ENCODE measurements around the gene CLCNKA. TPM values are rescaled to one million over a fixed set of nuclear protein-coding genes. Genes with fewer than 3 reads are reported as not detected.
"Not testable (repeated sequence)": the region's sequence is repeated elsewhere in the genome, so short reads cannot be mapped to it uniquely, and the experiment has no call there.

Gene CLCNKA
- total RNA-seq, 1 donor: not detected

DNA sequence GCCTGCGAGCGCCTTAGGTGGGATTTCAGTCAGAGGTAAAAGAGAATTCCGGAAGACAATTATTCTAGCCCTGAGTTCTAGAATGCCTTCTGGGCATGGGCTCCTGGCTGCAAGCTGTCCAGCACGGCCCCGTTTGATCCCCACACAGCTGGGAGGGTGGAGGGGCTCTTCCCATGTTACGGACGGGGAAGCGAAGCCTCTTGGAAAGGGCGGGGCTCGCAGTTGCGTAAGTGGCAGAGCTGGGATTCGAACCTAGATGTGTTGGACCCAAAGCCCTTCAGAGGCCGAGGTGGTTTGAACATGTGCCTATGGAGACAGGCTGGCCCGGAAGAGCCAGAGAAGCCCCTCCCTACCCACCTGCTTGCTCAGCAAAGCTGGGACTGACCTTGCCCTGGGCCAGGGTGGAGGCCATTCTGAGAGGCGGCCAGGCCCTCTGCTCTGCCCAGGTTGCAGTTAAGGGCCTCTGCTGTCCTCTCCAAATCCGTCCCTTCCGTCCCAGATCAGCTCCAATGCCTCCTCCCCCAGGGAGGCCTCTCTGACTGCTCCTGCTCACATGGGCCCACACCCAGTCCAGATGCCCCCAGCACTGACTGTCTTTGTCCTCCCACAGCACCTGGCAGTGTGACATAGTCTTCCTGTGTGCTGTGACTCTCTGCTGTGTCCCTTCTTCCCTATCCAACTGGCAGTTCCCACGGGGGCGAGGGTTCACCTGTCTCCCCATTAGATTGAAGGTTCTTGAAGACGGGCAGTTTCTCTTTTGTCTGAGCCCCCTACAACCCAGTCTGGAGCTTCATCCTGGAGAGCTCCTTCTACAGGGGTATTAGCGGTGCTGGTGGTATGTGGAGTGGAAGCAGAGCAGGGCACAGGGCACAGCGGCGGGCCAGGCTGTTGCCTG is 2.8 kb upstream of the CLCNKA start:
- Histone ChIP-seq H3K4me1 (ENCODE audit: insufficient read depth, low read length) (no peaks in the 10 kb centered on the region), H3K27me3 (ENCODE audit: insufficient read depth, low read length) (no peaks in the 10 kb centered on the region), H3K4me3 (ENCODE audit: low read length) (no peak overlapping the region), H3K9me3 (ENCODE audit: low read depth, low read length) (no peaks in the 10 kb centered on the region)

- H3K27me3 ChIP-seq (ENCODE audit: insufficient read depth, low read length): no peaks in the 10 kb centered on the region
- H3K4me1 ChIP-seq (ENCODE audit: insufficient read depth, low read length): no peaks in the 10 kb centered on the region
- H3K4me3 ChIP-seq (ENCODE audit: low read length): no peak overlapping the region
- no peaks in the 10 kb centered on the region for H3K9me3 ChIP-seq (ENCODE audit: low read depth, low read length)
These were observed 2.1 kb upstream of the CLCNKA start for GRCh38 chr1:16019644-16020277.

- H3K9me3 ChIP-seq (ENCODE audit: low read depth, low read length): no peaks in the 10 kb centered on the region
These were observed 1.5 kb upstream of the CLCNKA start for GRCh38 chr1:16020325-16020724.

GRCh38 chr1:16020878-16021277 is 958 bp upstream of the CLCNKA start:
- not testable (repeated sequence) for H3K4me3 ChIP-seq (ENCODE audit: low read length); H3K9me3 ChIP-seq (ENCODE audit: low read depth, low read length); H3K27me3 ChIP-seq (ENCODE audit: insufficient read depth, low read length); H3K4me1 ChIP-seq (ENCODE audit: insufficient read depth, low read length)

More at GRCh38 chr1:16020325-16020724, 1.5 kb upstream of the CLCNKA start:
- no peaks in the 10 kb centered on the region for H3K27me3 ChIP-seq (ENCODE audit: insufficient read depth, low read length)
- no peak overlapping the region for H3K4me3 ChIP-seq (ENCODE audit: low read length)
- H3K4me1 ChIP-seq (ENCODE audit: insufficient read depth, low read length): no peaks in the 10 kb centered on the region

GRCh38 chr1:16022393-16022792 is 557 bp downstream of the CLCNKA start:
- no peaks in the 10 kb centered on the region for H3K4me1 ChIP-seq (ENCODE audit: insufficient read depth, low read length)
- no peaks in the 10 kb centered on the region for H3K9me3 ChIP-seq (ENCODE audit: low read depth, low read length)
- no peaks in the 10 kb centered on the region for H3K27me3 ChIP-seq (ENCODE audit: insufficient read depth, low read length)
- no peak overlapping the region for H3K4me3 ChIP-seq (ENCODE audit: low read length)

DNA sequence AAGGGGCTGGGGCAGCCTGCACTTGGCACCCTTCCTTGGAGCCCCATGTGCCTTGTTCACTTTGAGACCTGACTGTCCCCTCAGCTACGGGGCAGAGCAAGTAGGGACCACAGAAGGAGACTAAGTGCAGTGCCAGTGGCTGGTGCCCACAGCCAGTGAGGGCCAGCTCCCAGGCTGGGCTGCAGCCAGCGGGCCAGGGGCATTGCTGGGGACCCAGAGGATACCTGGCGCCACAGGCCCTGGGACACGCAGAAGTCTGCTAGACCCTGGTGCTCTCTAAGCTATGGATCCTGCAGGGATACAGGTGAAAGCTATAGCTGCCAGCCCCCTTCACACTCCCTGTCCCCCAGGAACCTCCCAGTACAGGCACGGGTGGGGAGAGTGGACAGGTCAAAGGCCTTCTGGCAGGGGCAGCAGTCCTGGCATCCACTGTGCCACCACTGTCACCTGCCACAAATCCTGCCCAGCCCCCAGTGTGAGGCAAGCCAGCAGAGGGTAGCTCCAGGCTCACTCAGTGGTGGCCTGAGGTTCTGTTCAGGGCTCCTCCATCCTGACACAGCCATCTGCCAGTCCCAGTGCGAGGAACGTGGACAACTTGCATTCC is 1.3 kb downstream of the CLCNKA start:
- H3K4me3 ChIP-seq (ENCODE audit: low read length): no peak overlapping the region

DNA sequence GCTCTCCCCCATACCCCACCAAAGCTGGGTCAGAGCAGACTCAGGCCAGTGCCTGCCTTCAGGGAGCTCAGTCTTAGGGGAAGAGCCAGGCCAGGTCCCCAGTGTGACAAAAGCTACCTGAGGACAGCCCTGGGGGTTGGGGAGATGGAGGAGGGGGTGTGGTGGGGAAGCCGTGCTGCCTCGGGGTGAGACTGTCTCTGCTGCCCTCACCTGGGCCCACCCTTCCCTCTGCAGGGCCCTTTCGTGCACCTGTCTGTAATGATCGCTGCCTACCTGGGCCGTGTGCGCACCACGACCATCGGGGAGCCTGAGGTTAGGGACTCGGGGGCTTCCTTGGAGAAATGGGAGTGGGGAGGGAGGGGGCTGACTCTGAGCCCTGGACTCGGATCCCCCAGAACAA is 4.5 kb downstream of the CLCNKA start:
- not testable (repeated sequence) for H3K27me3 ChIP-seq (ENCODE audit: insufficient read depth, low read length); H3K9me3 ChIP-seq (ENCODE audit: low read depth, low read length); H3K4me1 ChIP-seq (ENCODE audit: insufficient read depth, low read length); H3K4me3 ChIP-seq (ENCODE audit: low read length)

More for the DNA sequence above, 1.3 kb downstream of the CLCNKA start:
- Histone ChIP-seq H3K27me3 (ENCODE audit: insufficient read depth, low read length) (no peaks in the 10 kb centered on the region), H3K4me1 (ENCODE audit: insufficient read depth, low read length) (no peaks in the 10 kb centered on the region), H3K9me3 (ENCODE audit: low read depth, low read length) (no peaks in the 10 kb centered on the region)

GRCh38 chr1:16026723-16027484 is 5.1 kb downstream of the CLCNKA start:
- H3K9me3 ChIP-seq (ENCODE audit: low read depth, low read length): no peaks in the 10 kb centered on the region
- H3K4me3 ChIP-seq (ENCODE audit: low read length): no peak overlapping the region

GRCh38 chr1:16028237-16029002 is 6.6 kb downstream of the CLCNKA start:
- H3K9me3 ChIP-seq (ENCODE audit: low read depth, low read length): no peaks in the 10 kb centered on the region
- no peaks in the 10 kb centered on the region for H3K4me1 ChIP-seq (ENCODE audit: insufficient read depth, low read length)
- H3K4me3 ChIP-seq (ENCODE audit: low read length): no peak overlapping the region
- H3K27me3 ChIP-seq (ENCODE audit: insufficient read depth, low read length): no peaks in the 10 kb centered on the region

More at GRCh38 chr1:16026723-16027484, 5.1 kb downstream of the CLCNKA start:
- Histone ChIP-seq H3K27me3 (ENCODE audit: insufficient read depth, low read length) (no peaks in the 10 kb centered on the region), H3K4me1 (ENCODE audit: insufficient read depth, low read length) (no peaks in the 10 kb centered on the region)

DNA sequence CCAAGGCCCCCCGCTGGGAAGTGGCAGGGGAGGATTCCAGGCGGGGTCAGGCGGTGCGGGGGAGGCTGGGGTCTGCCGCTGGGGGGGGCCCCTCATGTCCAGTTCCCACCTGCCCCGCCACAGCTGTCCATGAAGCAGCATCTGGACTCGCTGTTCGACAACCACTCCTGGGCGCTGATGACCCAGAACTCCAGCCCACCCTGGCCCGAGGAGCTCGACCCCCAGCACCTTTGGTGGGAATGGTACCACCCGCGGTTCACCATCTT is 7.1 kb downstream of the CLCNKA start:
- H3K27me3 ChIP-seq (ENCODE audit: insufficient read depth, low read length); H3K4me3 ChIP-seq (ENCODE audit: low read length); H3K9me3 ChIP-seq (ENCODE audit: low read depth, low read length); H3K4me1 ChIP-seq (ENCODE audit: insufficient read depth, low read length): not testable (repeated sequence)

DNA sequence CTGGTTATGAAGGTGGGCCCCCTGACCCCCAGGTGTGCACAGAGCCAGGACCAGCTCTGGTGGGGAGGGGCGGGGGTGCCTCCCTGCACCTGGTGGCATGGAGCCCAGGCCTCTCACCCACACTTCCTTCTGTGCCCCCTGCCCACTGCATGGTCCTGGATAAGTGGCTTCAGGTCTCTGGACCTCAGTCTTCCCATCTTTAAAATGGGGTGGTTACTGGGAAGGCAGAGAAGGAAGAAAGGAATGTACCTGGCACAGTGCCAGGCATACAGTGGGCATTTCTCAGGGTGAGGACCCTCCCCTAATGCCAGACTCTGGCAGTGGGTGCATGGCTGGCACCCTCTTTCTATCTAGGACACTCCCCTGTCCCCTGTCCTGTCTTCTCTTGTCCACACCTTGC is 7.5 kb downstream of the CLCNKA start:
- no peaks in the 10 kb centered on the region for H3K27me3 ChIP-seq (ENCODE audit: insufficient read depth, low read length)
- H3K4me3 ChIP-seq (ENCODE audit: low read length): no peak overlapping the region
- H3K9me3 ChIP-seq (ENCODE audit: low read depth, low read length): no peaks in the 10 kb centered on the region
- no peaks in the 10 kb centered on the region for H3K4me1 ChIP-seq (ENCODE audit: insufficient read depth, low read length)

GRCh38 chr1:16031551-16031950 is 9.7 kb downstream of the CLCNKA start:
- H3K4me1 ChIP-seq (ENCODE audit: insufficient read depth, low read length): no peaks in the 10 kb centered on the region
- no peaks in the 10 kb centered on the region for H3K9me3 ChIP-seq (ENCODE audit: low read depth, low read length)
- no peak overlapping the region for H3K4me3 ChIP-seq (ENCODE audit: low read length)
- no peaks in the 10 kb centered on the region for H3K27me3 ChIP-seq (ENCODE audit: insufficient read depth, low read length)

GRCh38 chr1:16032388-16033102 is 10.7 kb downstream of the CLCNKA start:
- Histone ChIP-seq H3K9me3 (ENCODE audit: low read depth, low read length) (no peaks in the 10 kb centered on the region), H3K4me3 (ENCODE audit: low read length) (no peak overlapping the region), H3K27me3 (ENCODE audit: insufficient read depth, low read length) (no peaks in the 10 kb centered on the region), H3K4me1 (ENCODE audit: insufficient read depth, low read length) (no peaks in the 10 kb centered on the region)

- not testable (repeated sequence) for H3K27me3 ChIP-seq (ENCODE audit: insufficient read depth, low read length); H3K4me3 ChIP-seq (ENCODE audit: low read length); H3K4me1 ChIP-seq (ENCODE audit: insufficient read depth, low read length); H3K9me3 ChIP-seq (ENCODE audit: low read depth, low read length)
These were observed 11.3 kb downstream of the CLCNKA start for GRCh38 chr1:16033103-16033632.

Data from mononuclear cell (primary cell).